Eye (tissue), 1 donor: ENCODE results near the gene FAM222A.
A peak's percentile ranks its signal among the peaks of the same experiment; 100 is the strongest.

Experiments used
- DNase-seq: peaks from one replicate; pipeline ENCODE4 v3.0.0-alpha.2; 2015

The FAM222A gene

GRCh38 chr12:109711596-109712461, 1.8 kb upstream of the FAM222A start:
- DNase-seq: peak; percentile 42

- peak; percentile 90 for DNase-seq
Measured at GRCh38 chr12:109714141-109714912, 702 bp downstream of the FAM222A start.

- DNase-seq: no peak
Measured at GRCh38 chr12:109714913-109715244, 1.3 kb downstream of the FAM222A start.

- DNase-seq: peak; percentile 57
Measured at GRCh38 chr12:109715310-109716091, 1.9 kb downstream of the FAM222A start.

- peak; percentile 44 for DNase-seq
Measured at GRCh38 chr12:109716092-109716479, 2.5 kb downstream of the FAM222A start.

GRCh38 chr12:109716512-109717389, 3.1 kb downstream of the FAM222A start:
- peak; percentile 45 for DNase-seq

- peak; percentile 16 for DNase-seq
Measured at GRCh38 chr12:109717390-109718357, 4.0 kb downstream of the FAM222A start.

GRCh38 chr12:109718390-109718789, 4.8 kb downstream of the FAM222A start:
- DNase-seq: peak; percentile 90

GRCh38 chr12:109719123-109720022, 5.7 kb downstream of the FAM222A start:
- DNase-seq: peak; percentile 78

- peak; percentile 86 for DNase-seq
Measured at GRCh38 chr12:109720152-109720856, 6.7 kb downstream of the FAM222A start.

GRCh38 chr12:109720857-109721189, 7.2 kb downstream of the FAM222A start:
- DNase-seq: no peak

GRCh38 chr12:109721276-109721675, 7.7 kb downstream of the FAM222A start:
- DNase-seq: peak; percentile 24

- no peak for DNase-seq
Measured at GRCh38 chr12:109722022-109722720, 8.5 kb downstream of the FAM222A start.

- DNase-seq: peak; percentile 26
Measured at GRCh38 chr12:109722721-109723094, 9.1 kb downstream of the FAM222A start.

- peak; percentile 19 for DNase-seq
Measured at GRCh38 chr12:109723311-109723881, 9.8 kb downstream of the FAM222A start.

- DNase-seq: no peak
Measured at GRCh38 chr12:109724321-109724892, 10.8 kb downstream of the FAM222A start.

GRCh38 chr12:109725321-109726105, 11.9 kb downstream of the FAM222A start:
- DNase-seq: peak; percentile 73
